Measurements from ENCODE around the gene HES4. TPM values are rescaled to one million over a fixed set of nuclear protein-coding genes. Genes with fewer than 3 reads are reported as not detected.
A peak's percentile ranks its signal among the peaks of the same experiment; 100 is the strongest.

HES4 gene
- total and polyA plus RNA-seq, 2 of the 13 experiments (the other 11 are each of a cell fraction or from before 2014, with no cell fraction given): 8.8 to 10.6 TPM

GRCh38 chr1:963746-964525 lies 36.0 kb downstream of the HES4 start:
- POLR2A ChIA-PET: no interaction called here
- H3K27ac ChIP-seq (ENCODE audit: extremely low read length, insufficient read depth, low read length): no peak overlapping the region
- ATAC-seq (no peak), DNase-seq (ENCODE audit: low spot score) (no peak), FAIRE-seq (no peak)
- in situ Hi-C loops (cut with HindIII; ENCODE audit: extremely low pct_ligation_motif_present, low pct_unique_long_range_greater_than_20kb): no loop called here
- H3K79me2 ChIP-seq (ENCODE audit: insufficient read depth, low read length): peaks cover under 1% of the 10 kb centered on the region
- H3K4me3 ChIP-seq (replicated peaks in 1 of 3; ENCODE audit: insufficient read depth in 1 of 3, low read depth in 2 of 3, low read length in 3 of 3): no peak overlapping the region
- CTCF ChIA-PET (ENCODE audit: low intra/inter-chr PET ratio, low total read pairs): no interaction called here
- intact Hi-C loops (cut with micrococcal nuclease; ENCODE audit: unreplicated experiment): no loop called here
- BruUV-seq (replicated peaks): no TSS peak
- TF ChIP-seq AHDC1 (CRISPR knock-in tag; IDR thresholded peaks at IDR 0.05; ENCODE audit: borderline replicate concordance): no peak
- peak; percentile 45 for TF ChIP-seq AGO2 (optimal IDR thresholded peaks at IDR 0.05; ENCODE audit: low read depth, low read length)
- TF ChIP-seq RBFOX2 (IDR thresholded peaks at IDR 0.05; ENCODE audit: low read depth, low read length): peak; percentile 45
- no peak overlapping the region for H2AFZ ChIP-seq (ENCODE audit: low read length)
- no peak overlapping the region for H3K4me2 ChIP-seq (ENCODE audit: low read depth, low read length)
- H3K9ac ChIP-seq (ENCODE audit: insufficient read depth, low read depth, low read length): no peak overlapping the region
- over 99% methylated on average over 20 of the region's 47 CpGs for WGBS (ENCODE audit: low lambda C conversion rate)
- no peaks in the 10 kb centered on the region for H4K20me1 ChIP-seq (ENCODE audit: insufficient read depth, low read length)
- H3K4me1 ChIP-seq (ENCODE audit: insufficient read depth, low read length): peaks cover 31% of the 10 kb centered on the region
- H3K9me3 ChIP-seq (ENCODE audit: low read length): no peaks in the 10 kb centered on the region
- H3K27me3 ChIP-seq (ENCODE audit: control insufficient read depth in 1 of 2, insufficient read depth in 2 of 2, low read length in 2 of 2): no peaks in the 10 kb centered on the region; a peak in 2 of 5 replicates
- H3K36me3 ChIP-seq (replicated peaks in 1 of 2; ENCODE audit: control insufficient read depth in 1 of 2, insufficient read depth in 2 of 2, low read length in 2 of 2): peaks cover 0 to 6% of the 10 kb centered on the region in 2 experiments; a peak in 1 of 5 replicates

Data from HepG2 (cell line).